ENCODE data around the gene ROS1.

The ROS1 gene

GRCh38 chr6:117304446-117304845 lies 121.3 kb downstream of the ROS1 start:
- H4K8ac ChIP-seq (ENCODE audit: low read length) = no peak overlapping the region
- H3K9me3 ChIP-seq (ENCODE audit: control insufficient read depth, low read length) = no peaks in the 10 kb centered on the region
- no peak overlapping the region for H3K18ac ChIP-seq (ENCODE audit: low read depth in 1 of 2, low read length in 2 of 2)
- WGBS = 93% methylated on average over 2 of the region's 2 CpGs
- no peak overlapping the region for H2BK12ac ChIP-seq (ENCODE audit: low read length in 2 of 2)
- H2BK15ac ChIP-seq (ENCODE audit: low read depth, poor library complexity, severe bottlenecking) = no peak overlapping the region
- H2BK5ac ChIP-seq (ENCODE audit: low read depth, low read length, poor library complexity, severe bottlenecking) = no peak overlapping the region
- no peaks in the 10 kb centered on the region for H3K79me1 ChIP-seq (replicated peaks; ENCODE audit: low read length, poor library complexity, severe bottlenecking)
- H3K9ac ChIP-seq (ENCODE audit: low read length) = no peak overlapping the region
- H3K4me3 ChIP-seq (ENCODE audit: insufficient read depth in 1 of 2, low read depth in 1 of 2, low read length in 2 of 2) = no peak overlapping the region
- H2BK120ac ChIP-seq (ENCODE audit: low read depth, low read length) = no peak overlapping the region
- H3K14ac ChIP-seq (ENCODE audit: low read length in 2 of 2) = no peak overlapping the region
- H4K91ac ChIP-seq (ENCODE audit: low read length) = no peak overlapping the region
- no peak overlapping the region for H3K4ac ChIP-seq (ENCODE audit: low read depth in 1 of 2, low read length in 2 of 2)
- no peak overlapping the region for H2AK5ac ChIP-seq (ENCODE audit: low read length, severe bottlenecking)
- H3K23ac ChIP-seq (ENCODE audit: low read length in 2 of 2) = no peak overlapping the region
- no peak overlapping the region for H3K4me2 ChIP-seq (ENCODE audit: low read length, poor library complexity, severe bottlenecking)
- H3K36me3 ChIP-seq (ENCODE audit: control insufficient read depth in 1 of 2, insufficient read depth in 2 of 2, low read depth in 1 of 2, low read length in 2 of 2) = no peaks in the 10 kb centered on the region
- no peak overlapping the region for H2AFZ ChIP-seq (ENCODE audit: low read depth, low read length)
- H3K27me3 ChIP-seq (ENCODE audit: control insufficient read depth in 1 of 2, insufficient read depth in 1 of 2, low read length in 2 of 2) = peaks cover 0 to 17% of the 10 kb centered on the region in 2 experiments
- no peak for DNase-seq
- H3K27ac ChIP-seq (ENCODE audit: low read length, poor library complexity, severe bottlenecking) = no peak overlapping the region
- H3K4me1 ChIP-seq (ENCODE audit: control insufficient read depth, insufficient read depth, low read depth, low read length) = no peaks in the 10 kb centered on the region

- Histone ChIP-seq H2AK5ac (ENCODE audit: low read length, severe bottlenecking) (no peak overlapping the region), H3K14ac (ENCODE audit: low read length in 2 of 2) (no peak overlapping the region), H3K36me3 (ENCODE audit: control insufficient read depth in 1 of 2, insufficient read depth in 2 of 2, low read depth in 1 of 2, low read length in 2 of 2) (no peaks in the 10 kb centered on the region), H3K4ac (ENCODE audit: low read depth in 1 of 2, low read length in 2 of 2) (no peak overlapping the region), H2BK120ac (ENCODE audit: low read depth, low read length) (no peak overlapping the region), H3K9ac (ENCODE audit: low read length) (no peak overlapping the region), H3K27ac (ENCODE audit: low read length, poor library complexity, severe bottlenecking) (no peak overlapping the region), H2BK12ac (ENCODE audit: low read length in 2 of 2) (no peak overlapping the region), H2AFZ (ENCODE audit: low read depth, low read length) (no peak overlapping the region), H3K4me2 (ENCODE audit: low read length, poor library complexity, severe bottlenecking) (no peak overlapping the region), H4K8ac (ENCODE audit: low read length) (no peak overlapping the region), H2BK15ac (ENCODE audit: low read depth, poor library complexity, severe bottlenecking) (no peak overlapping the region), H3K79me1 (replicated peaks; ENCODE audit: low read length, poor library complexity, severe bottlenecking) (no peaks in the 10 kb centered on the region), H3K9me3 (ENCODE audit: control insufficient read depth, low read length) (no peaks in the 10 kb centered on the region), H4K91ac (ENCODE audit: low read length) (no peak overlapping the region), H3K4me1 (ENCODE audit: control insufficient read depth, insufficient read depth, low read depth, low read length) (no peaks in the 10 kb centered on the region), H3K23ac (ENCODE audit: low read length in 2 of 2) (no peak overlapping the region), H3K18ac (ENCODE audit: low read depth in 1 of 2, low read length in 2 of 2) (no peak overlapping the region), H3K27me3 (ENCODE audit: control insufficient read depth in 1 of 2, insufficient read depth in 1 of 2, low read length in 2 of 2) (peaks cover 0 to 13% of the 10 kb centered on the region in 2 experiments), H2BK5ac (ENCODE audit: low read depth, low read length, poor library complexity, severe bottlenecking) (no peak overlapping the region), H3K4me3 (ENCODE audit: insufficient read depth in 1 of 2, low read depth in 1 of 2, low read length in 2 of 2) (no peak overlapping the region)
- 50% methylated on average over 1 of the region's 3 CpGs for WGBS
- no peak for DNase-seq
Measured at GRCh38 chr6:117303323-117303722, 122.4 kb downstream of the ROS1 start.

- peaks cover 3% of the 10 kb centered on the region for H3K9me3 ChIP-seq (ENCODE audit: control insufficient read depth, low read length)
- H2BK5ac ChIP-seq (ENCODE audit: low read depth, low read length, poor library complexity, severe bottlenecking) = no peak overlapping the region
- H3K4me2 ChIP-seq (ENCODE audit: low read length, poor library complexity, severe bottlenecking) = no peak overlapping the region
- no peak overlapping the region for H2BK12ac ChIP-seq (ENCODE audit: low read length in 2 of 2)
- H3K18ac ChIP-seq (ENCODE audit: low read depth in 1 of 2, low read length in 2 of 2) = no peak overlapping the region
- no peak overlapping the region for H3K14ac ChIP-seq (ENCODE audit: low read length in 2 of 2)
- H4K91ac ChIP-seq (ENCODE audit: low read length) = no peak overlapping the region
- no peak overlapping the region for H3K4ac ChIP-seq (ENCODE audit: low read depth in 1 of 2, low read length in 2 of 2)
- no peak overlapping the region for H2AK5ac ChIP-seq (ENCODE audit: low read length, severe bottlenecking)
- no peaks in the 10 kb centered on the region for H3K79me1 ChIP-seq (replicated peaks; ENCODE audit: low read length, poor library complexity, severe bottlenecking)
- H3K23ac ChIP-seq (ENCODE audit: low read length in 2 of 2) = no peak overlapping the region
- no peaks in the 10 kb centered on the region for H3K36me3 ChIP-seq (ENCODE audit: control insufficient read depth in 1 of 2, insufficient read depth in 2 of 2, low read depth in 1 of 2, low read length in 2 of 2)
- WGBS = 94% methylated on average over 3 of the region's 3 CpGs
- no peak overlapping the region for H2BK15ac ChIP-seq (ENCODE audit: low read depth, poor library complexity, severe bottlenecking)
- H3K9ac ChIP-seq (ENCODE audit: low read length) = no peak overlapping the region
- no peaks in the 10 kb centered on the region for H3K4me1 ChIP-seq (ENCODE audit: control insufficient read depth, insufficient read depth, low read depth, low read length)
- no peak overlapping the region for H2AFZ ChIP-seq (ENCODE audit: low read depth, low read length)
- no peak overlapping the region for H3K27ac ChIP-seq (ENCODE audit: low read length, poor library complexity, severe bottlenecking)
- H3K27me3 ChIP-seq (ENCODE audit: control insufficient read depth in 1 of 2, insufficient read depth in 1 of 2, low read length in 2 of 2) = peaks cover 0 to 9% of the 10 kb centered on the region in 2 experiments
- no peak overlapping the region for H3K4me3 ChIP-seq (ENCODE audit: insufficient read depth in 1 of 2, low read depth in 1 of 2, low read length in 2 of 2)
- no peak overlapping the region for H4K8ac ChIP-seq (ENCODE audit: low read length)
- DNase-seq = no peak
- no peak overlapping the region for H2BK120ac ChIP-seq (ENCODE audit: low read depth, low read length)
Measured at GRCh38 chr6:117298941-117299340, 126.8 kb downstream of the ROS1 start.

- H3K27ac ChIP-seq (ENCODE audit: low read length, poor library complexity, severe bottlenecking) = no peak overlapping the region
- no peak overlapping the region for H3K4ac ChIP-seq (ENCODE audit: low read depth in 1 of 2, low read length in 2 of 2)
- no peak overlapping the region for H4K8ac ChIP-seq (ENCODE audit: low read length)
- H3K36me3 ChIP-seq (ENCODE audit: control insufficient read depth in 1 of 2, insufficient read depth in 2 of 2, low read depth in 1 of 2, low read length in 2 of 2) = no peaks in the 10 kb centered on the region
- WGBS = 65% methylated on average over 3 of the region's 3 CpGs
- no peak overlapping the region for H2BK5ac ChIP-seq (ENCODE audit: low read depth, low read length, poor library complexity, severe bottlenecking)
- H3K4me2 ChIP-seq (ENCODE audit: low read length, poor library complexity, severe bottlenecking) = no peak overlapping the region
- H2BK120ac ChIP-seq (ENCODE audit: low read depth, low read length) = no peak overlapping the region
- H3K18ac ChIP-seq (ENCODE audit: low read depth in 1 of 2, low read length in 2 of 2) = no peak overlapping the region
- H3K23ac ChIP-seq (ENCODE audit: low read length in 2 of 2) = no peak overlapping the region
- no peak overlapping the region for H2BK15ac ChIP-seq (ENCODE audit: low read depth, poor library complexity, severe bottlenecking)
- no peak overlapping the region for H3K9ac ChIP-seq (ENCODE audit: low read length)
- no peak for DNase-seq
- H3K4me1 ChIP-seq (ENCODE audit: control insufficient read depth, insufficient read depth, low read depth, low read length) = no peaks in the 10 kb centered on the region
- no peak overlapping the region for H2AK5ac ChIP-seq (ENCODE audit: low read length, severe bottlenecking)
- H3K79me1 ChIP-seq (replicated peaks; ENCODE audit: low read length, poor library complexity, severe bottlenecking) = no peaks in the 10 kb centered on the region
- H2AFZ ChIP-seq (ENCODE audit: low read depth, low read length) = no peak overlapping the region
- H3K27me3 ChIP-seq (ENCODE audit: control insufficient read depth in 1 of 2, insufficient read depth in 1 of 2, low read length in 2 of 2) = no peaks in the 10 kb centered on the region
- H3K14ac ChIP-seq (ENCODE audit: low read length in 2 of 2) = no peak overlapping the region
- no peak overlapping the region for H3K4me3 ChIP-seq (ENCODE audit: insufficient read depth in 1 of 2, low read depth in 1 of 2, low read length in 2 of 2)
- peaks cover 3% of the 10 kb centered on the region for H3K9me3 ChIP-seq (ENCODE audit: control insufficient read depth, low read length)
- H2BK12ac ChIP-seq (ENCODE audit: low read length in 2 of 2) = no peak overlapping the region
- H4K91ac ChIP-seq (ENCODE audit: low read length) = no peak overlapping the region
Measured at GRCh38 chr6:117290173-117290846, 135.4 kb downstream of the ROS1 start.
